GM18907 (cell line): Measurements from ENCODE around the gene VWA1.
"Not testable (repeated sequence)": the region's sequence is repeated elsewhere in the genome, so short reads cannot be mapped to it uniquely, and the experiment has no call there.

Source experiments
- ATAC-seq: cut with Tn5 transposase; IDR thresholded peaks from one replicate; pipeline ENCODE4 v1.9.1; 2021; ENCODE audit warnings: mild to moderate bottlenecking, moderate library complexity; ENCODE audit not compliant: unreplicated experiment

Gene VWA1

DNA sequence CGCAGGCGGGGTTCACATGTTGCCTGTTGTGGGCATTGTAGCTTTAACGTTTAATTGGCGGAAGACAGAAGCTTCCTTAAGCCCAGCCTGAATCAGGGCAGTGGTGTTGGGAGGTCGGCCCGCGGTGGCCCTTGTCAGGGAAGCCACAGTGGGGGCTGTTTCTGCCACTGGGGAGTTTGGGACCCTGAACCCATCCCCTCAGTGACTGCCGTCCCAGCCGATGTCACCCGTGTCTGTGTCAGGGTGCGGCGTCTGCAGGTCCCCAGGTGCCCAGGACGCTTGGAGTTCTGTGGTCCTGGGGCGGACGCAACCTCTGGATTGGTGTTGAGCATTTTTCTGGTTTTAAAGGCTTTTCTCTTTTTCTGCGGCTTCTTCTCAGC is 45.0 kb downstream of the VWA1 start:
- not testable (repeated sequence) for ATAC-seq

DNA sequence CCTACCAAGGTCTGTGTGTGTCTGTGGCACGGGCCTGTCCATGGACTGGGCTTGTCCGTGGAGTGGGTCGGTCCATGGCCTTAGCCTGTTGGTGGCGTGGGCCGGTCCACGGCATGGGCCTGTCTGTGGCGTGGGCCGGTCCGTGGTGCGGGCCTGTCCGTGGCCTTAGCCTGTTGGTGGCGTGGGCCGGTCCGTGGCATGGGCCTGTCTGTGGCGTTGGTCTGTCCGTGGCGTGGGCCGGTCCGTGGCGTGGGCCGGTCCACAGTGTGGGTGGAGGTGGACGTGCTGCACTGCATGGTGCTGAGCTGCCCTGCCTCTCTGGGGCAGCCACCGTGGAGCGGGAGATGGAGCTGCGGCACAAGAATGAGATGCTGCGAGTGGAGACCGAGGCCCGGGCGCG is 46.3 kb downstream of the VWA1 start:
- ATAC-seq = not testable (repeated sequence)

DNA sequence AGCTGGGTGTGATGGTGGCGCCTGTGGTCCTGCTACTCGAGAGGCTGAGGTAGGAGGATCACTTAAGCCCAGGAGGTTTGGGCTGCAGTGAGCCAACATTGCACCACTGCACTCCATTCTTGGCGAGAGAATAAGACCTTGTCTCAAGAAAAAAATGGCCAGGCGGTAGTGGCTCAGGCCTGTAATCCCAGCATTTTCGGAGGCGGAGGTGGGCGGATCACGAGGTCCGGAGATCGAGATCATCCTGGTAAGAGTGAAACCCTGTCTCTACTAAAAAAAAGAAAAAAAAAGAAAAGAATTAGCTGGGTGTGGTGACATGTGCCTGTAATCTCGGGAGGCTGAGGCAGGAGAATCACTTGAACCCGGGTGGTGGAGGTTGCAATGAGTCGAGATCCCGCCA is 47.4 kb downstream of the VWA1 start:
- no peak for ATAC-seq

DNA sequence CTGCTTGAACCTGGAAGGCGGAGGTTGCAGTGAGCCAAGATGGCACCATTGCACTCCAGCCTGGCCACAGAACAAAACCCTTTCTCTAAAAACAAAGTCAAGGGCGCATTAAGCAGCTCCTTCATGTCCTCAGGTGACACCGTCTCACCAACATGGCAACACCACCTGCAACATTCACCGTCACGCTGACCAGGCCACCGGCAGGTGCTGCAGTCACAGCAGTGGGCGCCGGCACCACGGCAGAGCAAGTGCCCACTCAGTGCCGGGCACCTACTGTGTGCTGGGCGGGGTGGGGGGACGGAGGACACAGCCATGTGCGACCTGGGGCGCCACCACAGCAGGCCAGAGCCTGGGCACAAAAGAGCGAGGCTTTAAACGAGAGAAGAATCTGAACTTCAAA is 48.2 kb downstream of the VWA1 start:
- no peak for ATAC-seq

DNA sequence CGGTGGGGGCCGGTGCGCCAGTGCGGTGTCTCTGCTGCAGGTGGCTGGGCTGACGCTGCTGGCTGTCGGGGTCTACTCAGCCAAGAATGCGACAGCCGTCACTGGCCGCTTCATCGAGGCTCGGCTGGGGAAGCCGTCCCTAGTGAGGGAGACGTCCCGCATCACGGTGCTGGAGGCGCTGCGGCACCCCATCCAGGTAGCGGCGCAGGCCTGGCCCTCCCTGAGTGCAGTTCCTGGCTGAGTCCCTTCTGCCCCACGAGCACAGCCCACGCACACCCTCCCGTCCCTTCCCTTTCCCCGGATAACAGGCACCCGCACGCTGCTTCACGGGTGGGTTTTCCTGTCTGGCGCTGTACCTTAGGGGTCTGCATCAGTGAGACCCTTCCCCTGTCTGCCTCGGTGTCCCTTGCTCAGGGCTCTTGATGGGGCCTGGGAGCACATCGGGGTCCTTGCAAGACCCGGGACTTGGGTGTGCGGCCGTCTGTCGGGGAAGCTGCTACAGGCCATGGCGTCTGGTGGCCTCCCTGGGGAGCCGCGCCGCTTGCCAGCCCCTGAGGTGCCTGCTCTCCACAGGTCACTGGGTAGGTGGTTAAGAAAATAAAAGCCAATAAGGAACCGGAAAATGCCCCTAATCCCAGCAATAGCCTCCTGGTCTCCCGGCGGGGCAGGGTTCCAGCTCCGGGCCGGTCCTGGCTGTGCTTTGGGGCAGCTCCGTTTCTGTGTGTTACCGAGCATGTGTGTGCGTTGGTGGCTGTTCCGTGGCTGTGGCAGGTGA is 49.7 kb downstream of the VWA1 start:
- ATAC-seq = not testable (repeated sequence)

DNA sequence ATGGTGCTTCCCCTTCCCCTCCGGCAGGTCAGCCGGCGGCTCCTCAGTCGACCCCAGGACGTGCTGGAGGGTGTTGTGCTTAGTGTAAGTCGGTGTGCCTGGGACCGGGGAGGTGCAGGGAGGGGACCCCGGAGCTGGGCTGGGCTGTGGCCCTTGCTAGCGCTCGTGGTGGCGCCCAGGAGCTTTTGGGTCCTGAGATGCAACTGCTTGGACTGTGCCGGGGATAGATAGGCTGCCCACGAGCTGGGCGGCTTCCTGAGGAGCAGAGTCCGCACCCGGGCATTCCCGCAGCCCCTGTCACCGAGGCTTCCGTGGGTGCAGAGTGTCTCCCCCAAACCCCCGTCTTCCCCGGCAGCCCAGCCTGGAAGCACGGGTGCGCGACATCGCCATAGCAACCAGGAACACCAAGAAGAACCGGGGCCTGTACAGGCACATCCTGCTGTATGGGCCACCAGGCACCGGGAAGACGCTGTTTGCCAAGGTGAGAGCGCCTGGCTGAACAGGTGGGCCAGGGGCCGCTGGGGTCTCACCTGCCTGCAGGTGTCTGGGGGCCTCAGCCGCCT is 50.3 kb downstream of the VWA1 start:
- not testable (repeated sequence) for ATAC-seq

DNA sequence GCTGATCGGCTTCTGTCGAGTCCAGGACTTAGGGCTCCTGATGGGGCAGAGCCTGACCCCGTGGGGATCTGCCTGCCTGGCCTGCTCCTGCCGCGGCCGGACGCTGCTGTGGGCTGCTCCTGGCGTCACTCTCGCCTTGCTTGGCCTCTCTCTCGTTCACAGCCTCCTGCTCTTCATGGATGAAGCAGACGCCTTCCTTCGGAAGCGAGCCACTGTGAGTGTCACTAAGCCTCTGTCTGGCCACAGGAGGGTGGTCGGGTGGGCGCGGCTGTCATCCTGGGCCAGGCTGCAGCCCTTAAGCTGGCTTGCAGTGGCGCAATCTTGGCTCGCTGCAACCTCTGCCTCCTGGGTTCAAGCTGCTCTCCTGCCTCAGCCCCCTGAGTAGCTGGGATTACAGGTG is 52.2 kb downstream of the VWA1 start:
- no peak for ATAC-seq

DNA sequence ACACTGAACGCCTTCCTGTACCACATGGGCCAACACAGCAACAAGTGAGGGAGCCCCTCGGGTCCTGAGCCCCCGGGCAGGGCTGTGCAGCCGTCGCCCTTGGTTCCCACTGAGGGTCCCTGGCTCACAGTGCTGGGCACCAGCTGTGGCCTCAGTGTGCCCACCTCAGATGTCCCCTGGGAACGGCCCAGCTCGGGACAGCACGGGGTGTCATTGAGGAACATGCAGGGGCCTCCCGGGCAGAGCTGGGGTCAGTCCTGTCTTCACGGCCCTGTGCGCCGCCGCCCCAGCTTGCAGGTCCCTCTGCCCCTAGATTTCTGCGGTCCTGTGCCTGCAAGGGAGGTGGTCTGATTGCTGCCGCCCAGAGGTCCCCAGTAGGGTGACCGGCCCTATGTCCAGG is 53.7 kb downstream of the VWA1 start:
- no peak for ATAC-seq

DNA sequence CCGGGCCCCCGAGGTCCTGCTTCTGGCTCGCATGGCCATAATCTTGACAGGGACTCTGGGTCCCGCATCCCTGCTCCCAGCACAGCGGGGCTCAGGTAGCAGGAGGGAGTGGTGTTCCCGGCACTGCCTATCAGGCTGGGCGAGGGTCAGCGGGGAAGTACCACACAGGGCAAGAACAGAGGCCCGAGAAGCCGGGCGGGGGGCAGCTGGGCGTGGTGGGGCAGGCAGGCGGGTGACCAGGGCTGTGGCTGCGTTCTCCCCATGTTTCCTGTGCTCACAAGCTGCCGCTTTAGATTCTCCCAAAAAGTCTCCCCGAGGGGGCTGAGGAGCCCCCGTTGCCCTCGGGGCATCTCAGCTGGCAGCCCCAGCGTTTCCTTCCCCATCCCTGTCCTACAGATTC is 54.4 kb downstream of the VWA1 start:
- no peak for ATAC-seq

DNA sequence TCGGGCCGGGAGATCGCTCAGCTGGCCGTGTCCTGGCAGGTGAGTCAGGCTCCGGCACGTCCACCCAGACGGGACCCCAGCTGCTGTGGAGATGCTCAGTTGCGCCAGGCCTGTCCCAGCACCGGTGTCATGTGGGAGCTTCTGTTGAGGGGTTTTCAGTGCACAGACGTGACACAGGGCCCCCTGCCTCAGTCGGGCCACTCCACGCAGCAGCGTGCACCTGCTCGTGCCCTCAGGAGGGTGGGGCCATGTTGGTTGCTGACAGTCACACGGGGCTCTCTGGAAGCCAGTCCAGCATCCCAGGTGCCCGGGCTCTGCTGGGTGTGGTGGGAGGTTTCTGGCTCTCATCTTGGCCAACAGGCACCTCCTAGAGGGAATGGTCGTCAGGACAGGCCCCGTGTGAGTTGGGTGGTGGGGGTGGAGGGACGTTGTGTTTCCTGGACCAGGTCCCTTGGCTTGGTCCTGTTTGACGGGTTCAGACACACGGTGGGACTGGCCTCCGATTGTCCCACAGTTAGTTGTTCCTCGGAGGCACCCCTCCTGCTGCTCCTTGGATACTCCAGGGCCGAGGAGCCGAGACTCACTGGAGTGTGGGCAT is 55.2 kb downstream of the VWA1 start:
- no peak for ATAC-seq

DNA sequence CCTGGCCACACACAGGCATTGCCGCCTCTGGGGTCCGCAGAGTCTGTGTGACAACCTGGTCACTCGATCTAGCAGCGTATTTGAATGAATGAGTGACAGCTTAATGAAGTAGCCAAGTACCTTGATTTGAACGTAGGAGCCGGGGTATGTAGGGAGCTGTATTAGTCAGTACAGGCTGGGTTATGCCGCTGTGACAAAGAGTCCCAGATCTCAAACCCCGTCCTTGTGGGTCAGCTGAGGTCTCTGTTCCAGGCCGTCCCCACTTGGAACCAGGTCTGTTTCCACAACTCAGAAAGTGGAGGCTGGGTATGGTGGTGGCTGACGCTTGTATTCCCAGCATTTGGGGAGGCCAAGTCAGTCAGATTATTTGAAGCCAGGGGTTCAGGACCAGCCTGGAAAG is 56.1 kb downstream of the VWA1 start:
- ATAC-seq = no peak
